Right lobe of liver (tissue), 6 donors: Measurements from ENCODE around the gene AK9. TPM values are rescaled to one million over a fixed set of nuclear protein-coding genes. Genes with fewer than 3 reads are reported as not detected.
A peak's percentile ranks its signal among the peaks of the same experiment; 100 is the strongest.

ENCODE experiments used
- ATAC-seq, 4 donors: fragments of 200-7000 bp; cut with Tn5 transposase; one replicate each; pipeline ENCODE4 v1.9.1; 2020; ENCODE audit warnings: mild to moderate bottlenecking in 4 of 4, moderate library complexity in 4 of 4
- DNase-seq, 3 donors: peaks; one replicate each; pipeline ENCODE4 v3.0.0-alpha.2; 2020
- H3K27ac ChIP-seq, 3 donors: fragments of 200-600 bp; one replicate each; pipeline ENCODE4 v1.8.0; 2022
- H3K27me3 ChIP-seq, 2 donors: fragments of 200-600 bp; one replicate each; pipeline ENCODE4 v1.8.0; 2022
- H3K36me3 ChIP-seq, 4 donors: fragments of 200-600 bp; sonication (generic) in 1 of 4; one replicate each; pipeline versions ENCODE4 v1.5.1 to v1.8.0; 2017 to 2022; ENCODE audit warnings: control low read depth in 1 of 4
- H3K4me1 ChIP-seq, 4 donors: fragments of 200-600 bp; sonication (generic) in 1 of 4; one replicate each; pipeline versions ENCODE4 v1.5.1 to v1.8.0; 2017 to 2022; ENCODE audit warnings: control low read depth in 1 of 4
- H3K4me3 ChIP-seq, 3 donors: fragments of 200-600 bp; one replicate each; pipeline ENCODE4 v1.8.0; 2022
- H3K9me3 ChIP-seq, 4 donors: fragments of 200-600 bp; sonication (generic) in 1 of 4; one replicate each; pipeline versions ENCODE4 v1.5.1 to v1.8.0; 2017 to 2022; ENCODE audit warnings: control low read depth in 1 of 4
- CTCF ChIP-seq, 4 donors: fragments of 200-600 bp in 3 of 4; fragments of 450-650 bp in 1 of 4; IDR thresholded peaks; one replicate each; pipeline versions ENCODE4 v1.5.1 to v1.8.0; 2016 to 2022; ENCODE audit warnings: antibody characterized with exemption in 4 of 4, mild to moderate bottlenecking in 2 of 4
- POLR2A ChIP-seq: fragments of 450-650 bp; IDR thresholded peaks from one replicate; pipeline ENCODE4 v1.6.1; 2017; ENCODE audit warnings: antibody characterized with exemption, mild to moderate bottlenecking
- WGBS: methylation state at CpG from one replicate; pipeline ENCODE4 v1.1.6; 2018; ENCODE audit warnings: low coverage, low lambda C conversion rate; ENCODE audit not compliant: insufficient coverage; ENCODE audit errors: missing lambda C conversion rate; 5-methylcytosine and 5-hydroxymethylcytosine counted together
- intact Hi-C, 2 donors: fragments of 100-400 bp; cut with DNase I; formaldehyde crosslinking; loops; one replicate each; pipeline versions ENCODE4 v1.11.2 to v1.14.1; 2022
- total RNA-seq, 6 experiments: library from RNA; depleted of rRNA in 2 of 6; stranded (reverse); fragments of >200 nt in 2 of 6; fragmentation: NEBNext Ultra II Directional in 3 of 6; extraction: Animal tissue kit (Norgen Biotek cat#: 25700) in 3 of 6; gene quantifications; one replicate each; pipeline versions ENCODE4 v1.1.0 to v1.2.4, GENCODE V29; 2016 to 2023
- donor health status: DM: no; HTN: yes; CAD: no.
- donor health status: DM: no; HTN: no; CAD: no.
- donor health status: DM: no; HTN: no; CAD: no.
- donor health status: DM: no; HTN: yes; CAD: no.
- donor health status: DM: no; HTN: yes; CAD: no.

AK9 gene
- total RNA-seq, 6 experiments from 2014 or later: 1.5 to 3.9 (median 2.5) TPM

GRCh38 chr6:109503327-109504224 is 187.4 kb downstream of the AK9 start:
- DNase-seq (peak; percentile 68 to 79 (median 78)), ATAC-seq (peak; percentile 97 to 99 (median 98))
- intact Hi-C loops: no loop called here
- no peaks in the 10 kb centered on the region for H3K36me3 ChIP-seq
- H3K9me3 ChIP-seq: no peaks in the 10 kb centered on the region
- H3K27ac ChIP-seq: no peak overlapping the region
- 32% methylated on average over 9 of the region's 10 CpGs for WGBS
- H3K4me3 ChIP-seq: no peak overlapping the region
- H3K27me3 ChIP-seq: no peaks in the 10 kb centered on the region
- peaks cover 0 to 9% (median 2%) of the 10 kb centered on the region in 4 donors for H3K4me1 ChIP-seq
- TF ChIP-seq POLR2A (no peak), CTCF (IDR thresholded peaks at IDR 0.05) (no peak)

- Histone ChIP-seq H3K36me3 (no peaks in the 10 kb centered on the region), H3K4me1 (peaks cover 0 to 7% (median 2%) of the 10 kb centered on the region in 4 donors), H3K4me3 (no peak overlapping the region), H3K9me3 (no peaks in the 10 kb centered on the region), H3K27ac (no peak overlapping the region), H3K27me3 (no peaks in the 10 kb centered on the region)
- DNase-seq (no peak), ATAC-seq (no peak)
- 85% methylated on average over 2 of the region's 2 CpGs for WGBS
- TF ChIP-seq POLR2A (no peak), CTCF (IDR thresholded peaks at IDR 0.05) (no peak)
- intact Hi-C loops: no loop called here
Measured at GRCh38 chr6:109498936-109499335, 192.1 kb downstream of the AK9 start.

GRCh38 chr6:109498052-109498451 is 192.9 kb downstream of the AK9 start:
- DNase-seq: no peak
- Histone ChIP-seq H3K36me3 (no peaks in the 10 kb centered on the region), H3K4me3 (no peak overlapping the region), H3K27ac (no peak overlapping the region), H3K27me3 (no peaks in the 10 kb centered on the region), H3K9me3 (no peaks in the 10 kb centered on the region), H3K4me1 (no peaks in the 10 kb centered on the region)
- no peak for ATAC-seq
- TF ChIP-seq POLR2A (no peak), CTCF (IDR thresholded peaks at IDR 0.05) (no peak)
- intact Hi-C loops: no loop called here
- WGBS: 86% methylated on average over 4 of the region's 4 CpGs

- no peaks in the 10 kb centered on the region for H3K4me1 ChIP-seq
- ATAC-seq (no peak), DNase-seq (no peak)
- 78% methylated on average over 5 of the region's 9 CpGs for WGBS
- H3K4me3 ChIP-seq: no peak overlapping the region
- H3K27me3 ChIP-seq: no peaks in the 10 kb centered on the region
- no peak overlapping the region for H3K27ac ChIP-seq
- TF ChIP-seq POLR2A: no peak
- no peak for TF ChIP-seq CTCF (IDR thresholded peaks at IDR 0.05)
- intact Hi-C loops: no loop called here
- H3K36me3 ChIP-seq: no peaks in the 10 kb centered on the region
- H3K9me3 ChIP-seq: no peaks in the 10 kb centered on the region
Measured at GRCh38 chr6:109496036-109496772, 194.8 kb downstream of the AK9 start.
